IPS DF 6.9 (cell line): ENCODE data around the gene OSBPL2.

Experiments
- DNase-seq: peaks from one replicate; pipeline ENCODE4 v3.0.0-alpha.2; 2013; ENCODE audit warnings: low read depth, low spot score
- H3K27ac ChIP-seq: one replicate; pipeline ENCODE4 v1.5.1; 2013; ENCODE audit warnings: low read length, control low read depth
- H3K27me3 ChIP-seq: 2 replicates; pipeline ENCODE4 v1.6.1; 2013; ENCODE audit warnings: mild to moderate bottlenecking, low read length; ENCODE audit not compliant: control insufficient read depth, insufficient read depth
- H3K36me3 ChIP-seq: 2 replicates; pipeline ENCODE4 v1.6.1; 2013; ENCODE audit warnings: low read length; ENCODE audit not compliant: control insufficient read depth, insufficient read depth
- H3K4me1 ChIP-seq: 2 replicates; pipeline ENCODE4 v1.6.1; 2013; ENCODE audit warnings: low read length; ENCODE audit not compliant: control insufficient read depth, insufficient read depth
- H3K4me3 ChIP-seq: 2 replicates; pipeline ENCODE4 v1.5.1; 2013; ENCODE audit warnings: mild to moderate bottlenecking, low read length
- H3K9me3 ChIP-seq: 2 replicates; pipeline ENCODE4 v1.6.1; 2013; ENCODE audit warnings: low read length, inconsistent platforms; ENCODE audit not compliant: control insufficient read depth, insufficient read depth
- WGBS: extraction: QIAGEN DNeasy Blood & Tissue Kit; methylation state at CpG from one replicate; pipeline ENCODE4 v1.1.7; 2013; ENCODE audit warnings: mixed read lengths, missing lambda C conversion rate; ENCODE audit not compliant: insufficient read length, insufficient coverage; 5-methylcytosine and 5-hydroxymethylcytosine counted together

The OSBPL2 gene

GRCh38 chr20:62313021-62313420 is 74.7 kb downstream of the OSBPL2 start:
- Histone ChIP-seq H3K4me3 (no peak overlapping the region), H3K36me3 (peaks cover 87% of the 10 kb centered on the region), H3K4me1 (no peaks in the 10 kb centered on the region), H3K27me3 (no peaks in the 10 kb centered on the region), H3K27ac (no peak overlapping the region), H3K9me3 (no peaks in the 10 kb centered on the region)
- DNase-seq = no peak
- WGBS = no CpG with 5 or more reads among the region's 26 CpGs

DNA sequence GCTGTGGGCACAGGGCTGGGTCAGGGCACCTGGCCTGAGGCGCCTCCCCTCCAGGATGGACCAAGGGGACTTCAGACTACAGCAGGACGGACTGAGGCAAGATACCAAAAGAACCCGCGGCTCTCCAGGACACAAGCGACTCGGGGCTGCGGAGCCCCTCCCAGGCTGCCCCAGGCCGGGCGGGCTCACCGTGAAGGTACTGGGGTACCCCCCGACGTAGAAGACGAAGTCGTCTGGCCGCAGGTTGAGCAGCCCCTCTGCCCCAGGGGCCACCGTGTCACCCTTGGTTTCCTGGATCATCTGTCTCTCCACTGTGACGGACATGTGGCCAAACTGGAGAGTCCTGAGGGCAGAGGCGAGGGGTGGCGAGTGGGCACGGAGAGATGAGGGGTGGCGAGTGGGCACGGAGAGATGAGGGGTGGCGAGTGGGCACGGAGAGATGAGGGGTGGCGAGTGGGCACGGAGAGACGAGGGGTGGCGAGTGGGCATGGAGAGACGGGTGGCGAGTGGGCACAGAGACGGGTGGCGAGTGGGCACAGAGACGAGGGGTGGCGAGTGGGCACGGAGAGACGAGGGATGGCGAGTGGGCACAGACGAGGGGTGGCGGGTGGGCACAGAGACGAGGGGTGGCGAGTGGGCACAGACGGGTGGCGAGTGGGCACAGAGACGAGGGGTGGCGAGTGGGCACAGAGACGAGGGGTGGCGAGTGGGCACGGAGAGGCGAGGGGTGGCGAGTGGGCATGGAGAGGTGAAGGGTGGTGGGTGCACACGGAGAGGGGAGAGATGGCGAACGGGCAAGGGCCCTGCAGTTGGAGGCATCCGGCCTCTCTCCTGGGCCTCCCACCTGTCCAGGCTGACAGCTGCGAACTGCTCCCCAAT is 75.4 kb downstream of the OSBPL2 start:
- DNase-seq = no peak
- no peaks in the 10 kb centered on the region for H3K9me3 ChIP-seq
- H3K27me3 ChIP-seq = no peaks in the 10 kb centered on the region
- H3K36me3 ChIP-seq = peaks cover 85% of the 10 kb centered on the region
- no peak overlapping the region for H3K27ac ChIP-seq
- no peak overlapping the region for H3K4me3 ChIP-seq
- WGBS = no CpG with 5 or more reads among the region's 55 CpGs
- no peaks in the 10 kb centered on the region for H3K4me1 ChIP-seq

DNA sequence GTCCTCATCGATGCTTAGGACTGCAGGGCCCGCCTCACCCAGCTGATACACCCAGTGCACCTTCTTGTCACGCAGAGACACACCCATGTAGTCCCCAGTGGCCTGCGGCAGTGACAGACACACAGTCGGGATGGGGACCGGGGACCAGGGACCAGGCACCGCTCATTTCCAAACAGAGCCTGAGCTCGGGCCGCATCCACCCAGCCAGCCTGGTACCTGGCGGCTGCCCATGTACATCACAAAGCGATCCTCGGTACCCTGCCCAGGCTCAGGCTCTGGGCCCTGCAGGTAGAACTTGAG is 76.0 kb downstream of the OSBPL2 start:
- Histone ChIP-seq H3K4me1 (no peaks in the 10 kb centered on the region), H3K27ac (no peak overlapping the region), H3K9me3 (no peaks in the 10 kb centered on the region), H3K4me3 (no peak overlapping the region), H3K27me3 (no peaks in the 10 kb centered on the region), H3K36me3 (peaks cover 87% of the 10 kb centered on the region)
- WGBS = no CpG with 5 or more reads among the region's 12 CpGs
- DNase-seq = no peak

- no peak for DNase-seq
- H3K4me1 ChIP-seq = no peaks in the 10 kb centered on the region
- no peaks in the 10 kb centered on the region for H3K9me3 ChIP-seq
- no peak overlapping the region for H3K4me3 ChIP-seq
- peaks cover 89% of the 10 kb centered on the region for H3K36me3 ChIP-seq
- no peak overlapping the region for H3K27ac ChIP-seq
- no CpG with 5 or more reads among the region's 25 CpGs for WGBS
- H3K27me3 ChIP-seq = no peaks in the 10 kb centered on the region
Measured at GRCh38 chr20:62314711-62315302, 76.5 kb downstream of the OSBPL2 start.

DNA sequence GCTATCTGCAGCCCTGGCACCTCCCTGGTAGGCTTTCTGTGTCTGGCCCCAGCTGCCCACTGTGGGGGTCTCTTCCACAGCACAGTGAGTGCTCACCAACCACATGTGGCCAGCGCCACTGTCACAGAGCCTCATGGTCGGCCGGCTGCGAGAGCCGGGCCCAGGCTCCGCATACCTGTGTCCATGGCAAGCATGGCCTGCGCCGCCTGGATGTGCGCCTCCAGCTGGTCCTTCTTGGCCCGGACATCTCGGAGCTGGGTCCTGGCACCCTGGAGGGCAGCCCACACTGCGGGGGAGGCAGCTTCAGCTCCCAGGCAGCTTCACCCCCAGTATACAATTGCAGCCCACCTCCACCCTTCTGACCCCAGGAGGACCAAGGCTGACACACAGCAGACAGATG is 77.5 kb downstream of the OSBPL2 start:
- Histone ChIP-seq H3K36me3 (peaks cover 87% of the 10 kb centered on the region), H3K9me3 (no peaks in the 10 kb centered on the region), H3K27ac (no peak overlapping the region), H3K27me3 (no peaks in the 10 kb centered on the region), H3K4me1 (no peaks in the 10 kb centered on the region), H3K4me3 (no peak overlapping the region)
- DNase-seq = no peak
- WGBS = no CpG with 5 or more reads among the region's 12 CpGs

DNA sequence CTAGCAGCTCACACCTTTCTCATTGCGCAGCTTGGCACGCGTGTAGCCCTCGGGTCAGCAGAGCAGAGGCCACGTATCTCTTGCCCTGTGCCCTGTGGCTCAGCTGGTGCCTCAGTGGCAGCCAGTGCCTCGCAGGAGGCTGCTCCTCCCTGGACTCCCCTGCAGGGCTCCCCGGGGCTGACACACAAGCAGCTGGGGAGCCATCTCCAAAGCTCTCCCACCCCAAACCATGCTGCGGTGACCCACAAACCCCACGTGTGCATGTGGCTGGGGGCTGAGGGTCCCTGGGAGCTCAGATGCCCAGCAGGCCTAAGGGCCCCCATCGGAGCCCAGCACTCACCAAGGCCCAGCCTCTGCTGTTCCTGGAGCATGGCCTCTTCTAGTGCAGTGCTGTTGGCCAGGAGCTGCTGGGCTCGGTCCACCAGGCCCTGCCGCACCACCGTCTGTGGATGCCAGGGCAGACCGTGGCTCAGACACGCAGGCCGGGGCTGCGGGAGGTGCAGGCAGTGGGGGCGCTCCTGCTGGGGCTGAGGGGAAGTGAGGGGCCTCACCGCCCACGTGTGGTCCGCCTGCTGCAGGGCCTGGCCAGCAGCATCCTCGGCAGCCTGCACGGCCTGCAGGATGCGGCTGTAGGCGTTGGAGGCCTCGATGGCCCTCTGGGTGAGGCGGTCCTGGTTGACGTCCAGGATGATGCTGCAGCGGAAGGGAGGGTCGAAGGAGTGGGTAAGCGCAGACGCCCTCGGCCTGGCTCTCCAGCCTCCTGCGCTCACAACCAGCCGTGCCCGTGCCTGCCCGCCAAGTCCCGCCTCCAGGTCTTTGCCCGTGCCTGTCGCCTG is 78.2 kb downstream of the OSBPL2 start:
- no CpG with 5 or more reads among the region's 40 CpGs for WGBS
- no peak for DNase-seq
- no peak overlapping the region for H3K27ac ChIP-seq
- no peaks in the 10 kb centered on the region for H3K27me3 ChIP-seq
- H3K4me3 ChIP-seq = no peak overlapping the region
- H3K9me3 ChIP-seq = no peaks in the 10 kb centered on the region
- H3K36me3 ChIP-seq = peaks cover 82% of the 10 kb centered on the region
- no peaks in the 10 kb centered on the region for H3K4me1 ChIP-seq

GRCh38 chr20:62317167-62317655 is 78.9 kb downstream of the OSBPL2 start:
- Histone ChIP-seq H3K4me1 (no peaks in the 10 kb centered on the region; the same call in 1 of the 2 replicates), H3K27me3 (no peaks in the 10 kb centered on the region), H3K27ac (no peak overlapping the region), H3K36me3 (peaks cover 83% of the 10 kb centered on the region), H3K9me3 (no peaks in the 10 kb centered on the region), H3K4me3 (no peak overlapping the region)
- DNase-seq = no peak
- no CpG with 5 or more reads among the region's 18 CpGs for WGBS

- Histone ChIP-seq H3K9me3 (no peaks in the 10 kb centered on the region), H3K4me3 (no peak overlapping the region), H3K27me3 (no peaks in the 10 kb centered on the region), H3K27ac (no peak overlapping the region), H3K4me1 (no peaks in the 10 kb centered on the region; the same call in 1 of the 2 replicates), H3K36me3 (peaks cover 80% of the 10 kb centered on the region)
- no peak for DNase-seq
- no CpG with 5 or more reads among the region's 36 CpGs for WGBS
Measured at GRCh38 chr20:62318400-62319345, 80.4 kb downstream of the OSBPL2 start.

DNA sequence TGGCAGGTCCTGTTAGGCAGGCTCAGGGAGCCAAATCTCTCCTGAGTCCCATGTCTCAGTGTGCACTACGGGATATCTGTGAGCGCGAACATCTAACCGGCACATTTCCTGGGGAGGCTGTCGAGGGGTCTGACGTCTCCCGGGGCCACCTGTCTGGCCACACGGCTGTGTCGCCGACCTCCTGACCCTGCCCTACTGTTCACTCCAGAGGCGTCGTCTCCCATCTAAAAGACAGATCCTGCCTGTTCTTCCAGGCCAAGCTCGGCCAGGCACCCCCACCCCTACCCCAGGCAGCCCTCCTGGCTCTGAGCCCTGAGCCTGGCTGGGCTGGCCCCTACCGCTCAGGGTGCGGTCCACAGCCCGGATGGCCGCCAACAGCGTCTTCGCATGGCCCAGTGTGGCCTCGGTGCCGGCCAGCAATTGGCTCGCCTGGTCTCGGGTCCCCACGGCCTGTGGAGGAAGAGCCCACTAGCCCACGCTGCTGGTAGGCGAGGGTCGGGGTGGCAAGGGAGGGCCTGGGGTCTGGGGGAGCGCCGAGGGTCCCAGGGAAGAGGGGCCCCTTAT is 81.1 kb downstream of the OSBPL2 start:
- no peak for DNase-seq
- H3K4me1 ChIP-seq = no peaks in the 10 kb centered on the region; the same call in 1 of the 2 replicates
- no peaks in the 10 kb centered on the region for H3K27me3 ChIP-seq
- no peak overlapping the region for H3K27ac ChIP-seq
- no CpG with 5 or more reads among the region's 29 CpGs for WGBS
- H3K36me3 ChIP-seq = peaks cover 80% of the 10 kb centered on the region
- no peaks in the 10 kb centered on the region for H3K9me3 ChIP-seq
- H3K4me3 ChIP-seq = no peak overlapping the region
